Endothelial cell of umbilical vein (primary cell): ENCODE measurements around the gene CAMTA1. TPM values are rescaled to one million over a fixed set of nuclear protein-coding genes. Genes with fewer than 3 reads are reported as not detected.

Experiments used
- BruUV-seq: library from RNA; stranded (reverse); fragments of 400-500 nt; replicated peaks from 2 replicates; lab custom pipeline; 2021; lab: Mats Ljungman, UMichigan
- CTCF ChIA-PET: fragments of 300-600, 350-600 bp; sonication (Branson Sonifier 250); formaldehyde crosslinking; loops from one replicate; lab custom pipeline; 2021; ENCODE audit warnings: antibody characterized with exemption, inconsistent platforms; lab: Charles Lee
- POLR2A ChIA-PET: fragments of 300-600, 350-600 bp; sonication (Branson Sonifier 250); formaldehyde crosslinking; loops from one replicate; lab custom pipeline; 2021; ENCODE audit warnings: antibody characterized with exemption, inconsistent platforms; lab: Charles Lee
- DNase-seq: peaks from one replicate; pipeline ENCODE4 v3.0.0-alpha.2; 2011; ENCODE audit warnings: low read depth, low spot score
- FAIRE-seq: peaks from 2 replicates; lab custom pipeline; 2011; peaks lifted over from hg19 to GRCh38; lab: Jason Lieb, UNC
- H2AFZ ChIP-seq: 2 replicates; pipeline ENCODE4 v1.6.0; 2012; ENCODE audit warnings: low read depth, low read length, control low read depth, inconsistent platforms
- H3K27ac ChIP-seq: 2 replicates; pipeline ENCODE4 v1.5.1; 2011; ENCODE audit warnings: low read depth, mild to moderate bottlenecking, control low read depth, low read length, moderate library complexity; ENCODE audit not compliant: insufficient read depth
- H3K27me3 ChIP-seq, 2 experiments: 2 replicates each; pipeline versions ENCODE4 v1.6.0 to v1.6.1; 2011; ENCODE audit warnings: low read length in 2 of 2, mixed read lengths in 1 of 2; ENCODE audit not compliant: control insufficient read depth in 2 of 2, insufficient read depth in 2 of 2
- H3K36me3 ChIP-seq, 2 experiments: 2 replicates in 1 of 2; 3 replicates in 1 of 2; pipeline ENCODE4 v1.5.1; 2011; ENCODE audit warnings: low read length in 2 of 2, mild to moderate bottlenecking in 1 of 2, moderate library complexity in 1 of 2; ENCODE audit not compliant: control insufficient read depth in 2 of 2, insufficient read depth in 2 of 2; ENCODE audit errors: extremely low read depth in 1 of 2
- H3K4me1 ChIP-seq: 3 replicates; pipeline ENCODE4 v1.5.1; 2011; ENCODE audit warnings: mild to moderate bottlenecking, low read length; ENCODE audit not compliant: control insufficient read depth, insufficient read depth; ENCODE audit errors: extremely low read depth
- H3K4me2 ChIP-seq: 2 replicates; pipeline ENCODE4 v1.6.1; 2011; ENCODE audit warnings: low read length, control low read depth, mixed read lengths; ENCODE audit not compliant: insufficient read depth
- H3K4me3 ChIP-seq, 3 experiments: fragments of 200-600 bp in 1 of 3; sonication (generic), shearing (Covaris generic) in 1 of 3; replicated peaks in 1 of 3; 2 replicates each; pipeline ENCODE4 v1.5.1; 2011 to 2016; ENCODE audit warnings: control low read depth in 3 of 3, low read length in 3 of 3, mild to moderate bottlenecking in 2 of 3, inconsistent platforms in 1 of 3, low read depth in 1 of 3, moderate library complexity in 1 of 3; ENCODE audit not compliant: insufficient read depth in 1 of 3
- H3K79me2 ChIP-seq: 2 replicates; pipeline ENCODE4 v1.6.0; 2012; ENCODE audit warnings: low read length, inconsistent platforms; ENCODE audit not compliant: control insufficient read depth, insufficient read depth
- H3K9ac ChIP-seq: replicated peaks from 2 replicates; pipeline ENCODE3; 2011; ENCODE audit warnings: low read length, control low read depth; ENCODE audit not compliant: insufficient read depth; ENCODE audit errors: extremely low read depth
- H3K9me1 ChIP-seq: replicated peaks from 3 replicates; pipeline ENCODE4 v1.6.0; 2011; ENCODE audit warnings: mild to moderate bottlenecking, low read length; ENCODE audit not compliant: control insufficient read depth, insufficient read depth; ENCODE audit errors: extremely low read depth
- H3K9me3 ChIP-seq: replicated peaks from 2 replicates; pipeline ENCODE4 v1.5.1; 2012; ENCODE audit warnings: low read length, inconsistent platforms; ENCODE audit not compliant: control insufficient read depth, insufficient read depth
- H4K20me1 ChIP-seq: replicated peaks from 2 replicates; pipeline ENCODE3; 2011; ENCODE audit warnings: mild to moderate bottlenecking, low read length; ENCODE audit not compliant: control insufficient read depth, insufficient read depth; ENCODE audit errors: extremely low read depth
- EZH2 ChIP-seq: IDR thresholded peaks from 2 replicates; pipeline ENCODE4 v1.6.1; 2012; ENCODE audit warnings: borderline replicate concordance, low read depth, mild to moderate bottlenecking, moderate library complexity, low read length, inconsistent platforms; ENCODE audit not compliant: severe bottlenecking
- FOS ChIP-seq: IDR thresholded peaks from 2 replicates; pipeline ENCODE4 v1.6.1; 2011; ENCODE audit warnings: mild to moderate bottlenecking, low read length, moderate library complexity, borderline replicate concordance; ENCODE audit not compliant: insufficient read depth
- GATA2 ChIP-seq: IDR thresholded peaks from 2 replicates; pipeline ENCODE4 v1.7.0; 2011; ENCODE audit warnings: low read depth, mild to moderate bottlenecking, moderate library complexity, mixed read lengths, low read length; ENCODE audit not compliant: insufficient read length, insufficient read depth
- JUN ChIP-seq: IDR thresholded peaks from 2 replicates; pipeline ENCODE4 v1.6.1; 2011; ENCODE audit warnings: borderline replicate concordance, low read depth; ENCODE audit not compliant: insufficient read length, insufficient read depth
- MYC ChIP-seq: IDR thresholded peaks from one replicate; pipeline ENCODE4 v1.6.1; 2011; ENCODE audit warnings: mild to moderate bottlenecking, low read depth, low read length
- POLR2A ChIP-seq: IDR thresholded peaks from 2 replicates; pipeline ENCODE4 v1.6.1; 2012; ENCODE audit warnings: low read depth, mild to moderate bottlenecking, control low read depth, low read length
- POLR2AphosphoS5 ChIP-seq: IDR thresholded peaks from 2 replicates; pipeline ENCODE4 v1.6.1; 2012; ENCODE audit warnings: low read depth, mild to moderate bottlenecking, control low read depth, low read length, moderate library complexity; ENCODE audit not compliant: insufficient read depth
- dilution Hi-C: fragments of 300-500 bp; cut with MboI; formaldehyde crosslinking; loops from one replicate; pipeline ENCODE4 v1.15.0; 2019; ENCODE audit warnings: low sequenced_read_pairs; ENCODE audit not compliant: extremely low pct_ligation_motif_present
- intact Hi-C: fragments of 100-400 bp; cut with micrococcal nuclease; formaldehyde crosslinking; loops from one replicate; pipeline ENCODE4 v1.10.0; 2022
- polyA plus RNA-seq, 4 experiments: library from polyadenylated mRNA; depleted of rRNA in 3 of 4; stranded (reverse) in 3 of 4; unstranded in 1 of 4; fragments of >200 nt; gene quantifications; 2 replicates each; pipeline versions ENCODE4 v1.2.1 to v1.2.3, GENCODE V29; 2011 to 2012; ENCODE audit warnings: missing spikeins in 1 of 4
- total RNA-seq: library from RNA; stranded (reverse); gene quantifications from 2 replicates; pipeline ENCODE4 v1.2.3, GENCODE V29; 2021
- TF ChIP-seq, protein P1 (sequence below), 2 donors: IDR thresholded peaks; 1 replicate in 1 of 2; 2 replicates in 1 of 2; pipeline ENCODE4 v1.5.1; 2011; ENCODE audit warnings: low read length in 2 of 2, mild to moderate bottlenecking in 2 of 2, moderate library complexity in 2 of 2, control low read depth in 1 of 2, inconsistent platforms in 1 of 2, low read depth in 1 of 2; ENCODE audit not compliant: insufficient read depth in 1 of 2; ENCODE audit errors: extremely low read depth in 1 of 2

The CAMTA1 gene
- total and polyA plus RNA-seq, 2 donors (not counting 3 experiments of a cell fraction or from before 2014, with no cell fraction given): 50.8 to 92.7 TPM

DNA sequence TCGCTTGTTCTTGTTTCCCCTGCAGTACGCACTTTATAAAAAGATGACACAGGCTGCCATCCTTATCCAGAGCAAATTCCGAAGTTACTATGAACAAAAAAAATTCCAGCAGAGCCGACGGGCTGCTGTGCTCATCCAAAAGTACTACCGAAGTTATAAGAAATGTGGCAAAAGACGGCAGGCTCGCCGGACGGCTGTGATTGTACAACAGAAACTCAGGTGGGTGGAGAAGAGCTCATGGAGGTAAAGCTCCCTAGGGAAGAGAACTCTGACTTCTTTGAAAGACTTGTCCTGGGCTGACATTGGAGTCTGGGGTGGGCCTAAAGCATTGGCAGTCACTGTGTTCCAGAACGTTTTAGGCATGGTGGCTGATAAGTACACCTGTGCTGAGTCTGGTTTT, 965.9 kb downstream of the CAMTA1 start:
- no peak for TF ChIP-seq GATA2
- TF ChIP-seq FOS: no peak
- no peak for TF ChIP-seq POLR2A
- TF ChIP-seq JUN: no peak
- TF ChIP-seq MYC: no peak
- no peak for TF ChIP-seq EZH2
- no peak for TF ChIP-seq POLR2AphosphoS5
- TF ChIP-seq, protein P1, sequence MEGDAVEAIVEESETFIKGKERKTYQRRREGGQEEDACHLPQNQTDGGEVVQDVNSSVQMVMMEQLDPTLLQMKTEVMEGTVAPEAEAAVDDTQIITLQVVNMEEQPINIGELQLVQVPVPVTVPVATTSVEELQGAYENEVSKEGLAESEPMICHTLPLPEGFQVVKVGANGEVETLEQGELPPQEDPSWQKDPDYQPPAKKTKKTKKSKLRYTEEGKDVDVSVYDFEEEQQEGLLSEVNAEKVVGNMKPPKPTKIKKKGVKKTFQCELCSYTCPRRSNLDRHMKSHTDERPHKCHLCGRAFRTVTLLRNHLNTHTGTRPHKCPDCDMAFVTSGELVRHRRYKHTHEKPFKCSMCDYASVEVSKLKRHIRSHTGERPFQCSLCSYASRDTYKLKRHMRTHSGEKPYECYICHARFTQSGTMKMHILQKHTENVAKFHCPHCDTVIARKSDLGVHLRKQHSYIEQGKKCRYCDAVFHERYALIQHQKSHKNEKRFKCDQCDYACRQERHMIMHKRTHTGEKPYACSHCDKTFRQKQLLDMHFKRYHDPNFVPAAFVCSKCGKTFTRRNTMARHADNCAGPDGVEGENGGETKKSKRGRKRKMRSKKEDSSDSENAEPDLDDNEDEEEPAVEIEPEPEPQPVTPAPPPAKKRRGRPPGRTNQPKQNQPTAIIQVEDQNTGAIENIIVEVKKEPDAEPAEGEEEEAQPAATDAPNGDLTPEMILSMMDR (IDR thresholded peaks at IDR 0.05; ENCODE audit: extremely low read depth in 1 of 2, insufficient read depth in 1 of 2, low read depth in 1 of 2, low read length in 2 of 2): no peak
- no peak overlapping the region for H3K4me2 ChIP-seq
- H3K36me3 ChIP-seq: no peaks in the 10 kb centered on the region
- intact Hi-C loops: no loop called here
- no peaks in the 10 kb centered on the region for H3K4me1 ChIP-seq
- H4K20me1 ChIP-seq: no peaks in the 10 kb centered on the region
- no peak for DNase-seq
- no peaks in the 10 kb centered on the region for H3K79me2 ChIP-seq
- POLR2A ChIA-PET: no interaction called here
- H3K9me1 ChIP-seq: no peaks in the 10 kb centered on the region
- dilution Hi-C loops: no loop called here
- H3K4me3 ChIP-seq: no peak overlapping the region
- H3K9me3 ChIP-seq: no peaks in the 10 kb centered on the region
- H2AFZ ChIP-seq: no peak overlapping the region
- BruUV-seq: no TSS peak
- H3K27ac ChIP-seq: no peak overlapping the region
- CTCF ChIA-PET: interaction anchor here (0.9 to 9.9 kb wide), 9 partner anchors 9 to 85 kb away, joined by 3 to 674 read pairs (median 22); no protein-coding TSS in a partner anchor
- FAIRE-seq: no peak
- H3K27me3 ChIP-seq: no peaks in the 10 kb centered on the region
- no peak overlapping the region for H3K9ac ChIP-seq
